B cell (primary cell): ENCODE data around the gene MRPS2. TPM values are rescaled to one million over a fixed set of nuclear protein-coding genes. Genes with fewer than 3 reads are reported as not detected.
A peak's percentile ranks its signal among the peaks of the same experiment; 100 is the strongest.

ENCODE experiments used
- ATAC-seq: fragments of 200-7000 bp; cut with Tn5 transposase; one replicate; pipeline ENCODE4 v1.10.0; 2021; ENCODE audit warnings: low read depth, mild to moderate bottlenecking, moderate number of reproducible peaks, moderate library complexity
- CTCF ChIA-PET: fragments of 350-600 bp; sonication (Branson Sonifier 250); formaldehyde crosslinking; loops from one replicate; lab custom pipeline; 2021; ENCODE audit warnings: antibody characterized with exemption, inconsistent platforms; lab: Charles Lee
- POLR2A ChIA-PET: fragments of 350-600 bp; sonication (Branson Sonifier 250); formaldehyde crosslinking; loops from one replicate; lab custom pipeline; 2021; ENCODE audit warnings: antibody characterized with exemption; lab: Charles Lee
- DNase-seq: peaks from one replicate; pipeline ENCODE4 v3.0.0; 2013
- H2AFZ ChIP-seq: 2 replicates; pipeline ENCODE4 v1.6.1; 2012; ENCODE audit warnings: mild to moderate bottlenecking, low read depth, low read length; ENCODE audit not compliant: insufficient read depth, poor library complexity, severe bottlenecking
- H3K27ac ChIP-seq, 2 donors: 1 replicate in 1 of 2; 2 replicates in 1 of 2; pipeline ENCODE4 v1.5.1; 2012 to 2013; ENCODE audit warnings: low read length in 2 of 2, mild to moderate bottlenecking in 2 of 2, moderate library complexity in 1 of 2
- H3K27me3 ChIP-seq, 4 experiments: fragments of 200-600 bp in 1 of 4; sonication (generic) in 1 of 4; replicated peaks in 1 of 4; 1 replicate in 2 of 4; 2 replicates in 2 of 4; pipeline versions ENCODE4 v1.6.1 to v1.7.0; 2013 to 2016; ENCODE audit warnings: low read length in 3 of 4, mild to moderate bottlenecking in 2 of 4, mixed read lengths in 1 of 4, moderate library complexity in 1 of 4; ENCODE audit not compliant: insufficient read depth in 4 of 4, control insufficient read depth in 3 of 4; ENCODE audit errors: control extremely low read depth in 1 of 4
- H3K36me3 ChIP-seq, 2 experiments: replicated peaks in 1 of 2; 1 replicate in 1 of 2; 2 replicates in 1 of 2; pipeline versions ENCODE4 v1.6.1 to v1.7.1; 2013; ENCODE audit warnings: low read length in 1 of 2; ENCODE audit not compliant: insufficient read depth in 2 of 2, control insufficient read depth in 1 of 2; ENCODE audit errors: control extremely low read depth in 1 of 2, extremely low read depth in 1 of 2
- H3K4me1 ChIP-seq, 2 donors: fragments of 200-600 bp in 1 of 2; sonication (generic) in 1 of 2; 1 replicate in 1 of 2; 2 replicates in 1 of 2; pipeline versions ENCODE4 v1.5.1 to v1.6.1; 2013 to 2017; ENCODE audit warnings: low read length in 2 of 2; ENCODE audit not compliant: control insufficient read depth in 2 of 2, insufficient read depth in 2 of 2
- H3K4me2 ChIP-seq: replicated peaks from 2 replicates; pipeline ENCODE3; 2012; ENCODE audit warnings: mild to moderate bottlenecking, low read depth, low read length; ENCODE audit not compliant: poor library complexity, severe bottlenecking
- H3K4me3 ChIP-seq, 5 experiments: fragments of 200-600 bp in 1 of 5; sonication (generic) in 1 of 5; 1 replicate in 3 of 5; 2 replicates in 2 of 5; pipeline versions ENCODE4 v1.5.1 to v1.7.0; 2011 to 2016; ENCODE audit warnings: low read length in 4 of 5, mild to moderate bottlenecking in 4 of 5, low read depth in 2 of 5, control low read depth in 1 of 5, moderate library complexity in 1 of 5; ENCODE audit not compliant: insufficient read depth in 1 of 5; ENCODE audit errors: control extremely low read depth in 1 of 5, extremely low read depth in 1 of 5
- H3K79me2 ChIP-seq: fragments of 200-600 bp; sonication (generic); one replicate; pipeline ENCODE4 v1.6.0; 2016; ENCODE audit warnings: low read length; ENCODE audit not compliant: control insufficient read depth, insufficient read depth
- H3K9ac ChIP-seq: fragments of 200-600 bp; sonication (generic); 2 replicates; pipeline ENCODE4 v1.6.1; 2017; ENCODE audit warnings: mild to moderate bottlenecking, low read length, moderate library complexity
- H3K9me3 ChIP-seq, 3 donors: one replicate each; pipeline versions ENCODE4 v1.6.1 to v1.7.1; 2013; ENCODE audit warnings: low read length in 2 of 3; ENCODE audit not compliant: control insufficient read depth in 2 of 3, insufficient read depth in 1 of 3; ENCODE audit errors: control extremely low read depth in 1 of 3
- H4K20me1 ChIP-seq: 2 replicates; pipeline ENCODE4 v1.6.0; 2012; ENCODE audit warnings: mild to moderate bottlenecking, low read length; ENCODE audit not compliant: insufficient read depth, control insufficient read depth, poor library complexity, severe bottlenecking
- H3K27ac Mint-ChIP-seq: one replicate; pipeline ENCODE4 v1.8.0; 2021; ENCODE audit warnings: mixed read lengths
- H3K27me3 Mint-ChIP-seq: one replicate; pipeline ENCODE4 v1.8.0; 2021; ENCODE audit warnings: mixed read lengths
- H3K4me1 Mint-ChIP-seq: one replicate; pipeline ENCODE4 v1.8.0; 2021; ENCODE audit warnings: mixed read lengths
- H3K4me3 Mint-ChIP-seq: one replicate; pipeline ENCODE4 v1.8.0; 2021; ENCODE audit warnings: mixed read lengths
- H3K9me3 Mint-ChIP-seq: one replicate; pipeline ENCODE4 v1.8.0; 2022; ENCODE audit warnings: mixed read lengths; ENCODE audit not compliant: insufficient read depth
- CTCF ChIP-seq: fragments of 200-600 bp; IDR thresholded peaks from one replicate; pipeline ENCODE4 v1.8.0; 2022; ENCODE audit warnings: antibody characterized with exemption, mild to moderate bottlenecking
- EZH2 ChIP-seq: IDR thresholded peaks from 2 replicates; pipeline ENCODE4 v1.6.1; 2012; ENCODE audit warnings: borderline replicate concordance, low read depth, mild to moderate bottlenecking, moderate library complexity, low read length; ENCODE audit not compliant: insufficient read depth, poor library complexity, severe bottlenecking
- WGBS: methylation state at CpG from one replicate; pipeline ENCODE4 v1.1.5; 2013; ENCODE audit warnings: missing lambda C conversion rate; ENCODE audit not compliant: insufficient coverage; 5-methylcytosine and 5-hydroxymethylcytosine counted together
- intact Hi-C: fragments of 100-400 bp; cut with micrococcal nuclease; formaldehyde crosslinking; loops from one replicate; pipeline ENCODE4 v1.10.0; 2022
- polyA plus RNA-seq: library from polyadenylated mRNA; depleted of rRNA; stranded (reverse); fragments of >200 nt; gene quantifications from 2 replicates; pipeline ENCODE4 v1.2.3, GENCODE V29; 2012
- total RNA-seq, 2 donors: library from RNA; stranded (reverse); fragments of 120-200 nt in 1 of 2; gene quantifications; 1 replicate in 1 of 2; 2 replicates in 1 of 2; pipeline versions ENCODE4 v1.2.3 to v1.2.4, GENCODE V29; 2013 to 2022

The MRPS2 gene
- total and polyA plus RNA-seq, 2 donors (not counting 1 experiment from before 2014, with no cell fraction given) = 26.7 to 55.1 TPM

- ChIA-PET POLR2A (no interaction called here), CTCF (interaction anchor here (1.0 kb wide), 2 partner anchors 19 to 23 kb away, joined by 4 read pairs; no protein-coding TSS in a partner anchor)
- H3K9me3 Mint-ChIP-seq = no peaks in the 10 kb centered on the region
- intact Hi-C loops = loop anchor here (2.0 kb wide), 1 partner anchor 19 kb away; no protein-coding TSS in a partner anchor
- peaks cover 14 to 29% of the 10 kb centered on the region in 2 donors for H3K4me1 ChIP-seq
- H3K27ac ChIP-seq = no peak overlapping the region
- H3K4me3 Mint-ChIP-seq = peak overlapping the region; percentile 84
- TF ChIP-seq EZH2 (no peak), CTCF (no peak)
- H3K79me2 ChIP-seq = peaks cover 25% of the 10 kb centered on the region
- 2% methylated on average over 58 of the region's 58 CpGs for WGBS
- H3K27me3 Mint-ChIP-seq = no peaks in the 10 kb centered on the region
- peak overlapping the region; percentile 73 for H3K27ac Mint-ChIP-seq
- peaks cover 24% of the 10 kb centered on the region for H3K4me1 Mint-ChIP-seq
- peak overlapping the region; percentile 85 for H2AFZ ChIP-seq
- peak; percentile 47 for ATAC-seq
- H3K9me3 ChIP-seq = peaks cover 0 to 4% (median 0%) of the 10 kb centered on the region in 3 donors
- H3K27me3 ChIP-seq = peaks cover 0 to 10% (median 0%) of the 10 kb centered on the region in 4 experiments
- peaks cover 0 to 18% of the 10 kb centered on the region in 2 experiments for H3K36me3 ChIP-seq
- peak overlapping the region; percentile 80 to 94 (median 81) for H3K4me3 ChIP-seq
- peak; percentile 89 for DNase-seq
- H3K9ac ChIP-seq = peak overlapping the region; percentile 77
- H3K4me2 ChIP-seq = peak overlapping the region; percentile 98
- peaks cover 29% of the 10 kb centered on the region for H4K20me1 ChIP-seq
Observed at GRCh38 chr9:135499326-135500070, 984 bp upstream of the MRPS2 start.

- H3K4me3 ChIP-seq = peak overlapping the region; percentile 80 to 94 (median 81)
- peaks cover 35% of the 10 kb centered on the region for H4K20me1 ChIP-seq
- H3K4me2 ChIP-seq = peak overlapping the region; percentile 98
- H3K4me1 ChIP-seq = peaks cover 14 to 29% of the 10 kb centered on the region in 2 donors
- peak overlapping the region; percentile 77 for H3K9ac ChIP-seq
- CTCF ChIA-PET = interaction anchor here (1.0 kb wide), 2 partner anchors 20 to 23 kb away, joined by 4 read pairs; no protein-coding TSS in a partner anchor
- H3K36me3 ChIP-seq = peaks cover 0 to 24% of the 10 kb centered on the region in 2 experiments
- Mint-ChIP-seq H3K9me3 (no peaks in the 10 kb centered on the region), H3K4me1 (peaks cover 26% of the 10 kb centered on the region), H3K27me3 (no peaks in the 10 kb centered on the region), H3K27ac (peak overlapping the region; percentile 73), H3K4me3 (peak overlapping the region; percentile 92)
- TF ChIP-seq EZH2 = no peak
- no peak for TF ChIP-seq CTCF
- ATAC-seq (peak; percentile 12), DNase-seq (no peak)
- H3K27me3 ChIP-seq = peaks cover 0 to 10% (median 0%) of the 10 kb centered on the region in 4 experiments
- WGBS = under 1% methylated on average over 27 of the region's 29 CpGs
- intact Hi-C loops = no loop called here
- peak overlapping the region; percentile 85 for H2AFZ ChIP-seq
- peaks cover 28% of the 10 kb centered on the region for H3K79me2 ChIP-seq
- H3K9me3 ChIP-seq = peaks cover 0 to 4% (median 0%) of the 10 kb centered on the region in 3 donors
- no peak overlapping the region for H3K27ac ChIP-seq
- POLR2A ChIA-PET = no interaction called here
Observed at GRCh38 chr9:135500071-135500524, 384 bp upstream of the MRPS2 start.
